ENCODE data around the gene FBXL13. TPM values are rescaled to one million over a fixed set of nuclear protein-coding genes. Genes with fewer than 3 reads are reported as not detected.
A peak's percentile ranks its signal among the peaks of the same experiment; 100 is the strongest.

The FBXL13 gene
- total and polyA plus RNA-seq, 2 experiments from 2014 or later: 0.24 to 0.43 TPM

- Histone ChIP-seq H3K9me3 (ENCODE audit: low read depth) (no peaks in the 10 kb centered on the region), H3K4me1 (ENCODE audit: insufficient read depth) (peaks cover 14% of the 10 kb centered on the region; the same call in 1 of the 2 replicates), H4K20me1 (ENCODE audit: insufficient read depth) (no peaks in the 10 kb centered on the region), H3K4me3 (no peak overlapping the region), H3K9me2 (ENCODE audit: insufficient read depth) (0 out of 2 replicates have a peak, but pooled peaks cover 3% of the 10 kb centered on the region), H3K9ac (no peak overlapping the region), H2AFZ (no peak overlapping the region), H3K4me2 (ENCODE audit: unreplicated experiment) (no peak overlapping the region), H3K36me3 (ENCODE audit: low read depth) (no peaks in the 10 kb centered on the region), H3F3A (ENCODE audit: insufficient read depth) (peaks cover 15% of the 10 kb centered on the region; the same call in 1 of the 2 replicates), H3K27me3 (replicated peaks; ENCODE audit: insufficient read depth) (no peaks in the 10 kb centered on the region), H3K27ac (no peak overlapping the region), H3K79me2 (ENCODE audit: insufficient read depth) (no peaks in the 10 kb centered on the region)
- 7 to 14% methylated on average over 3 of the region's 3 CpGs for WGBS, 2 experiments (ENCODE audit: low coverage in 1 of 2, low lambda C conversion rate in 2 of 2, missing lambda C conversion rate in 2 of 2)
- DNase-seq: peak; percentile 86
- in situ Hi-C loops (cut with MboI): no loop called here
- no peak for TF ChIP-seq EZH2phosphoT487 (IDR thresholded peaks at IDR 0.05; ENCODE audit: insufficient read depth, low read depth)
- no peak for TF ChIP-seq EZH2 (IDR thresholded peaks at IDR 0.05; ENCODE audit: insufficient read depth, poor library complexity, severe bottlenecking)
Observed at GRCh38 chr7:102860351-102860811, 214.2 kb downstream of the FBXL13 start.

- TF ChIP-seq EZH2 (IDR thresholded peaks at IDR 0.05; ENCODE audit: insufficient read depth, poor library complexity, severe bottlenecking) (no peak), EZH2phosphoT487 (IDR thresholded peaks at IDR 0.05; ENCODE audit: insufficient read depth, low read depth) (no peak)
- Histone ChIP-seq H3K4me2 (ENCODE audit: unreplicated experiment) (no peak overlapping the region), H3K9me2 (ENCODE audit: insufficient read depth) (0 out of 2 replicates have a peak, but pooled peaks cover 3% of the 10 kb centered on the region), H3F3A (ENCODE audit: insufficient read depth) (peaks cover 15% of the 10 kb centered on the region; the same call in 1 of the 2 replicates), H3K4me3 (no peak overlapping the region), H3K27ac (no peak overlapping the region), H2AFZ (no peak overlapping the region), H4K20me1 (ENCODE audit: insufficient read depth) (no peaks in the 10 kb centered on the region), H3K4me1 (ENCODE audit: insufficient read depth) (peaks cover 14% of the 10 kb centered on the region; the same call in 1 of the 2 replicates), H3K9me3 (ENCODE audit: low read depth) (no peaks in the 10 kb centered on the region), H3K79me2 (ENCODE audit: insufficient read depth) (no peaks in the 10 kb centered on the region), H3K9ac (no peak overlapping the region), H3K36me3 (ENCODE audit: low read depth) (no peaks in the 10 kb centered on the region), H3K27me3 (replicated peaks; ENCODE audit: insufficient read depth) (no peaks in the 10 kb centered on the region)
- 62 to 75% methylated on average over 3 of the region's 3 CpGs for WGBS, 2 experiments (ENCODE audit: low coverage in 1 of 2, low lambda C conversion rate in 2 of 2, missing lambda C conversion rate in 2 of 2)
- in situ Hi-C loops (cut with MboI): no loop called here
- DNase-seq: no peak
Observed at GRCh38 chr7:102859799-102860125, 214.8 kb downstream of the FBXL13 start.

- H3K9me3 ChIP-seq (ENCODE audit: low read depth): no peaks in the 10 kb centered on the region
- DNase-seq: peak; percentile 6
- no peak overlapping the region for H3K9ac ChIP-seq
- in situ Hi-C loops (cut with MboI): no loop called here
- H3K36me3 ChIP-seq (ENCODE audit: low read depth): no peaks in the 10 kb centered on the region
- H3K27ac ChIP-seq: no peak overlapping the region
- 33 to 47% methylated on average over 4 of the region's 4 CpGs for WGBS, 2 experiments (ENCODE audit: low coverage in 1 of 2, low lambda C conversion rate in 2 of 2, missing lambda C conversion rate in 2 of 2)
- no peak overlapping the region for H2AFZ ChIP-seq
- no peaks in the 10 kb centered on the region for H3K79me2 ChIP-seq (ENCODE audit: insufficient read depth)
- H3K27me3 ChIP-seq (replicated peaks; ENCODE audit: insufficient read depth): no peaks in the 10 kb centered on the region
- no peak overlapping the region for H3K4me3 ChIP-seq
- no peaks in the 10 kb centered on the region for H4K20me1 ChIP-seq (ENCODE audit: insufficient read depth)
- H3K4me1 ChIP-seq (ENCODE audit: insufficient read depth): peaks cover 14% of the 10 kb centered on the region; the same call in 1 of the 2 replicates
- 0 out of 2 replicates have a peak, but pooled peaks cover 3% of the 10 kb centered on the region for H3K9me2 ChIP-seq (ENCODE audit: insufficient read depth)
- TF ChIP-seq EZH2 (IDR thresholded peaks at IDR 0.05; ENCODE audit: insufficient read depth, poor library complexity, severe bottlenecking): no peak
- no peak for TF ChIP-seq EZH2phosphoT487 (IDR thresholded peaks at IDR 0.05; ENCODE audit: insufficient read depth, low read depth)
- no peak overlapping the region for H3K4me2 ChIP-seq (ENCODE audit: unreplicated experiment)
- H3F3A ChIP-seq (ENCODE audit: insufficient read depth): peaks cover 15% of the 10 kb centered on the region; the same call in 1 of the 2 replicates
Observed at GRCh38 chr7:102859084-102859798, 215.4 kb downstream of the FBXL13 start.

GRCh38 chr7:102856036-102856435 lies 218.6 kb downstream of the FBXL13 start:
- Histone ChIP-seq H3K27me3 (replicated peaks; ENCODE audit: insufficient read depth) (no peaks in the 10 kb centered on the region), H3K36me3 (ENCODE audit: low read depth) (no peaks in the 10 kb centered on the region), H3K9me2 (ENCODE audit: insufficient read depth) (0 out of 2 replicates have a peak, but pooled peaks cover 3% of the 10 kb centered on the region), H3K4me1 (ENCODE audit: insufficient read depth) (peaks cover 14% of the 10 kb centered on the region; the same call in 1 of the 2 replicates), H3K9ac (no peak overlapping the region), H3K79me2 (ENCODE audit: insufficient read depth) (no peaks in the 10 kb centered on the region), H3F3A (ENCODE audit: insufficient read depth) (peaks cover 12% of the 10 kb centered on the region; the same call in 1 of the 2 replicates), H2AFZ (no peak overlapping the region), H3K27ac (no peak overlapping the region), H3K9me3 (ENCODE audit: low read depth) (no peaks in the 10 kb centered on the region), H4K20me1 (ENCODE audit: insufficient read depth) (no peaks in the 10 kb centered on the region), H3K4me3 (no peak overlapping the region), H3K4me2 (ENCODE audit: unreplicated experiment) (no peak overlapping the region)
- DNase-seq: no peak
- TF ChIP-seq EZH2phosphoT487 (IDR thresholded peaks at IDR 0.05; ENCODE audit: insufficient read depth, low read depth): no peak
- no peak for TF ChIP-seq EZH2 (IDR thresholded peaks at IDR 0.05; ENCODE audit: insufficient read depth, poor library complexity, severe bottlenecking)
- in situ Hi-C loops (cut with MboI): no loop called here

Measured in GM23248 (cell line).